ENCODE measurements around the gene PCBP2.
"Not testable (repeated sequence)": the region's sequence is repeated elsewhere in the genome, so short reads cannot be mapped to it uniquely, and the experiment has no call there.

PCBP2 gene

DNA sequence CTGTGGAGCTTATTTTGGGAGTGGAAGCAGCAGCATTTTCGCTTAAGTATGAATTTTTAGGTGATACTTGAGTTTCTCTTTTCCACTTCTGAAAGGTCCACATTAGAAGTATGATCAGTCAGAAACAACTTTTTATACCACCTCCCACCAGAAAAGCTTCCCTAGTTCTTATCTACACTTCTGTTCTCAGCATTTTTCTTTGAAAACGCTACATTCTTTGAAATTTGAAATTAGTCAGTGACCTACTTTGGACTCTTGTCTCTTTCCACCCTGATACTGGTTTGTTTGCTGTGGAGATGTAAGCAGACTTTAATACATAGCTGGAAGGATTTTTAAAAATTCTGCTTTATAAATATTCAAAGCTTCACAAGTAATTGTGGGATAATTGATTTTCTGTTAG is 22.2 kb downstream of the PCBP2 start:
- no peak for DNase-seq

DNA sequence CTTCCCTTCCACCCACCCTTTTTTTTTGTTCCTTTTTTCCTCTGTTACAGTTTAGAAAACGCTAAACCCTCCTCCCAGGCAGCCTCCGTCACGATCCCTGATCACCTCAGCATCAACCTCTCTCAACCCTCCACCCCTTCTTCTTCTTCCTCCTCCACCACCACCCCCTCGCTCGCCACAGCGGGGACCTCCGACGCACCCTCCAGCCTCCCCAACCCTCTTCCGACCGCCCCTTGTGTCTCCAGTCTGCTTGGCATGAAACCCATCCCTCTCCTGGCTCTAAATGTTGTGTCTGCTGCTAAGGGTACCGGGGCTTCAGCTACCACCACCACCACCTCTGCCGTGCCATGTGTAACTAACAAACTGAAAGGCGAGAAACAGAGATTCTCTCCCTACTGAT is 22.9 kb downstream of the PCBP2 start:
- DNase-seq = peak in 2 of 4 experiments; percentile 35 to 36

GRCh38 chr12:53476769-53477209 is 24.9 kb downstream of the PCBP2 start:
- peak in 1 of 4 experiments; percentile 29 for DNase-seq

GRCh38 chr12:53478865-53479264 is 27.0 kb downstream of the PCBP2 start:
- no peak for DNase-seq

DNA sequence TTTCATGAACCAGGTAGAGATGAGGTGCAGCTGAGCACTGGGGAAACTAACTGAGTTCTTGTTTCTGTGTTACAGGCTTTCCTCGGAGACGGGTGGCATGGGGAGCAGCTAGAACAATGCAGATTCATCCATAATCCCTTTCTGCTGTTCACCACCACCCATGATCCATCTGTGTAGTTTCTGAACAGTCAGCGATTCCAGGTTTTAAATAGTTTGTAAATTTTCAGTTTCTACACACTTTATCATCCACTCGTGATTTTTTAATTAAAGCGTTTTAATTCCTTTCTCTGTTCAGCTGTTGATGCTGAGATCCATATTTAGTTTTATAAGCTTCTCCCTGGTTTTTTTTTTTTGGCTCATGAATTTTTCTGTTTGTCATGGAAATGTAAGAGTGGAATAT is 27.4 kb downstream of the PCBP2 start:
- DNase-seq = no peak

GRCh38 chr12:53480491-53481442 is 28.9 kb downstream of the PCBP2 start:
- DNase-seq = no peak

DNA sequence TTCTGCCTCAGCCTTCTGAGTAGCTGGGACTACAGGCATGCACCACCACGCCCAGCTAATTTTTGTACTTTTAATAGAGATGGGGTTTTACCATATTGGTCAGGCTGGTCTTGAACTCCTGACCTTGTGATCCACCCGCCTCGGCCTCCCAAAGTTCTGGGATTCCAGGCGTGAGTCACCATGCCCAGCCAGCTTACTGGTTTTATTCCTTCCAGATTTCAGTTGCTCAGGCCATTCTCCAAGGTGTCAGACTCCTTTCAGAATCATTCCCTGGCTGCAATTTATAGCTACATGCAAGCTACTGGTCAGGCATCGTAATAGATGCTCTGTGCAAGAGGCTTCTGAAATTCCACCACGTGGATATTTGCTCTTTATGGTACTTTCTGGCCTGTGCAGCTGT is 29.6 kb downstream of the PCBP2 start:
- DNase-seq = not testable (repeated sequence)

GRCh38 chr12:53481939-53482586 is 30.2 kb downstream of the PCBP2 start:
- no peak for DNase-seq

DNA sequence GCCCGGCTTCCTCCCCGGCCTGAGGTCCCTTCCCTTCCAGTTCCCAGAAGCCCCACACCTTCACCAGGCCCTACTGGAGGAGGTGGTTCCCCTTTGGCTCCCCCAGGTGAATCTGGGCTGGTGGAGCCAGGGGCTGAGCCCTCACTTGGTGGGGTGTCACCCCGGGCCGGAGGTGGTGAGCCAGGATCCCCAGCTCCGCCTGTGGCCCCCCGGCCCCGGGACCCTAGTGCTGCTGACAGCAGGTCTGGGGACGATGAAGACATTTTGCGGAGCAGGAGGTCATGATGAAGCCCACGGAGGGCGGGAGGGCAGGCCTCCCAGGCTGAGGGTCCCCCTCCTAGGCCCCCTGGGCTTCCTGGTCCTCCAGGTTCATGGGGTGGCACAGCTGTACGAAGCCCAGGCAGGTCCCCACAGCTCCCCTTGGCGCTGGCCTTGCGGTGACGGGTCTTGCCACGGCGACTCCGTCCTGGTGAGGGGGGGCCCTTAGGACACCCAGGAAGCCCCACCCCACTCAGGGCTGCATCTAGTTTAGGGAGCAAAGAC is 30.8 kb downstream of the PCBP2 start:
- DNase-seq = no peak

DNA sequence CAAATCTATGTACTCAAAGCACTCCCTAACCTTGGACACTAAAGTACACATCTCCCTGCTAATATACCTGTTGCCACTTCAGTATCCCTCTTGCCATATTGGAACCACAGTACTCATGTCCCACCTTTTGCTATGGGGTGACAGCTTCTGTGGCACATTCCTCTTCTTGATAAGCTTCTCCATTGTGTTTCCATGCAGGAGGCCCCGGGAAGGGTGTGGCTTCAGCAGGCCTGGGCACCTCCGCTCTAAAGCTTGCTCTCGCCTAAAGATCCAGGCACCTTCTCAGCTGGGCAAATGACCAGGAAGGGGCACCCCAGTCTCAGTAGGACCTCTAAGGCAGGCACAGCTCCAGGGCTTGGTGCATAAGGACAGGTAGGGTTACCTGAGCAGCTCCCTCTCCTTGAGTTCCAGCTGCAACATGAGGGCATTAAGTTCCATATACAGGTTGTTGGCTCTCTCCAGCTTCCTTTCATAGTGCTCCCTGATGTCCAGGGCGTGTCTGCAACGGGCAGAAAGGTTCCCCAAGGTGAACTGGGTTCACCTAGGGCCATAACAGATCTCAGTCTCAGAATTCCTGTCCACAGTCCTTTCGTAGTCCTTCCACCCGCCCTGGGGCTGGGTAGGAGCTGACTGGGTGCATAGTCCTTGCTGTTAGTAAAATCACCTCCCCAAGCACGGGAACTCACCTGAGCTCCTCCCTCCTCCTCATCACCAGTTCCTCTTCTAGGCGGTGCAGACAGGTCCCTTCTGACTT is 31.5 kb downstream of the PCBP2 start:
- no peak for DNase-seq

- no peak for DNase-seq
Observed at GRCh38 chr12:53483979-53484377, 32.1 kb downstream of the PCBP2 start.

- DNase-seq = no peak
Observed at GRCh38 chr12:53484686-53485575, 33.0 kb downstream of the PCBP2 start.

DNA sequence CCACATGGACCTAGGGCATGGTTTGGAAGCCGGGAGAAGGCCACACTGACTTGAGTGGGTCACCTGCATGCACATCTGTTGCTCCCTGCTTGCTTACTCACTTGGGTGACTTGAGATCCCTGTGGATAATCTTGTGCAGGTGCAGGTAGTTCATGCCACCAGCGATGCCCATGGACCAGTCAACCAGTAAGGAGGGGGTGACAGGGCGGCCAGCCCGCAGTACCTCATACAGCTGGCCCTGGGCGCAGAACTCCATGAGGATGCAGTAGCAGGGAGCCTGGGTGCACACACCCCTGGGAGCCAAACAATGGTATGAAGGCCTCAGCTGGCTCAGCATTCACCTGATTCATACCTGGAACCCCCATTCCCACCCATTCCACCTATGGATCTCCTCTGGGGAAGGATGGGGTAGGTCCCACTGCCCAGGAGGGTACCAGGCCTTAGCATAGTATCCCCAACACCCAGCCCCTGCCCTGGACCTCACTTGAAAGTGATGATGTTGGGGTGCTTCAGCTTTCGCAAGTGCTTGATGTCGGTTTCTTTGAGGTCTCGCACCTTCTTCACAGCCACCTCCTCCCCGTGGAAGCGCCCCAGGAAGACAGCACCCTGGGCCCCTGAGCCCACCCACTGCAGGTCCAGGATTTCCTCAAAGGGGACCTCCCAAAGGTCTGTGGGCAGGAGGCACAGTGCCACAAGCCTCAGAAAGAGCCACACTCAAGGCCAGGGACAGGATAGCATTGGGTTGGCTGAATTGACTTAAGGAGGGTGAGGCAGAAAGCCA is 34.2 kb downstream of the PCBP2 start:
- DNase-seq = no peak

- DNase-seq = no peak
Observed at GRCh38 chr12:53486736-53487487, 35.0 kb downstream of the PCBP2 start.

DNA sequence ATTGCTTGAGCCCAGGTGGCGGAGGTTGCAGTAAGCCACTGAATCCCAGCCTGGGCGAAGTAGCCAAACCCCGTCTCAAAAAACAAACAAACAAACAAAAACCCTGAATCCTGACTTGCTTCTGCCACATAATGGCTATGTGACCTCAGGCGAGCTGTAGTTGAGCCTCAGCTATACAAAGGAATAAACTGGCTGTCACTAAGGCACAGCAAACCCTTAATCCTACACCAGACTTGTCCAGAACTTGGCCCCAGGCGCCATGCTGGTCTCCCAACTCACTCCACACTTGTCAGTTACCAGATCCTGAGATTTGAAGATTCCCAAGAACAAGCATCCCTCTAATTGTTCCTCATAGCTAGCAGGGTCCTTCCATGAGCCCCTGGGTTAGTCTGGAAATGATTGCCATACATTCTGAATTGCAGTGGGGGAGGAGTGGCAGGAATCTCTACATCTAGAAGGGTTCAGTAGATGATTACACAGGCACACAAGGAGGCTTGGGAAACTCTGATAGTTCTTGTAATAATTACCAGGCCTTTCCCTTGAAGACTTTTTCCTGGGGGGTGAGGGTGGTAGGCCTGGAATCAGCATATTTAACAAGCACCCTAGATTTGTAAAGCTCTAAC is 37.5 kb downstream of the PCBP2 start:
- DNase-seq = no peak

- DNase-seq = no peak
Observed at GRCh38 chr12:53492188-53492587, 40.3 kb downstream of the PCBP2 start.

DNA sequence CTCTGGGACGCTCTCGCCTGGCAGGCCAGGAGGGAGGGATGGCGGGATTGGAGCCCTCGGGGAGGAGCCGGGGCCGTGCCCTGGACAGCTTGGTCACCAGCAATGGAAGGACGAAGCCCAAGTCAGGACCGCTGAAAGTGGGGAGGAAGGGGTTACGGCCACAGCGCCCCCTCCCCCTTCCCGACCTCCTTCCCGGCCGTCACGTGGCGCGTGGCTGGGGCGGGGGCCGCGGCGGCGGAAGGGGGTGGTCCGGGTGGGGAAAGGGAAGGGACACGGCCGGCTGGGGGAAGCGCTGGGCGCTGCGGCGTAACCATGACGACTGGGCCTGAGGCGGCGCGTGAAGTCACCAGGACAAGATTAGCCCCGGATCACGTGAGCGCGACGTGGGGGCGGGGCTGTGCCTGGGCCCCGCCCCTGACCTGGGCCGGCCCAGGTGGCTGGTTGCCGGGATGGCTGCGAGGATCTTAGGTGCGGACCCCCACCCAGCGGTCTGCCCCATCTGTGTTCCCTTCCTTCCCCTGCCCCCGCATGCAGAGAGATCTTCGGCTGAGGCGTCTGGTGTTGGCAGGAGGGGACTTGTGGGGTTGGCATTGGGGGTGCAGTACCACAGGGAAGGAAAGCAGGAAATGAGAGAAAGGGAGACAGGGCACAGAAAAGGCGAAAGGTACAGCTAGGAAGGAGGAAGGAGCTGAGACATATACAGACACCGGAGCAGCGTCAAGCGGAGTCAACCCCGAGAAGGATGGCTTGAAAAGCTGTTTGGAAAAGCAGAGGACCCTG is 41.1 kb downstream of the PCBP2 start:
- DNase-seq = peak; percentile 88 to 95 (median 92)

- DNase-seq = no peak
Observed at GRCh38 chr12:53493610-53494391, 41.9 kb downstream of the PCBP2 start.

Data from suppressor macrophage (primary cell).